SKM-1 treated with dmso at 0.1 percent for 144 hours (cell line): ENCODE measurements around the gene EPHA7.

Experiments used
- DNase-seq: peaks from one replicate; lab custom pipeline; 2025; ENCODE audit not compliant: unreplicated experiment; lab: John Stamatoyannopoulos, UW

The EPHA7 gene

DNA sequence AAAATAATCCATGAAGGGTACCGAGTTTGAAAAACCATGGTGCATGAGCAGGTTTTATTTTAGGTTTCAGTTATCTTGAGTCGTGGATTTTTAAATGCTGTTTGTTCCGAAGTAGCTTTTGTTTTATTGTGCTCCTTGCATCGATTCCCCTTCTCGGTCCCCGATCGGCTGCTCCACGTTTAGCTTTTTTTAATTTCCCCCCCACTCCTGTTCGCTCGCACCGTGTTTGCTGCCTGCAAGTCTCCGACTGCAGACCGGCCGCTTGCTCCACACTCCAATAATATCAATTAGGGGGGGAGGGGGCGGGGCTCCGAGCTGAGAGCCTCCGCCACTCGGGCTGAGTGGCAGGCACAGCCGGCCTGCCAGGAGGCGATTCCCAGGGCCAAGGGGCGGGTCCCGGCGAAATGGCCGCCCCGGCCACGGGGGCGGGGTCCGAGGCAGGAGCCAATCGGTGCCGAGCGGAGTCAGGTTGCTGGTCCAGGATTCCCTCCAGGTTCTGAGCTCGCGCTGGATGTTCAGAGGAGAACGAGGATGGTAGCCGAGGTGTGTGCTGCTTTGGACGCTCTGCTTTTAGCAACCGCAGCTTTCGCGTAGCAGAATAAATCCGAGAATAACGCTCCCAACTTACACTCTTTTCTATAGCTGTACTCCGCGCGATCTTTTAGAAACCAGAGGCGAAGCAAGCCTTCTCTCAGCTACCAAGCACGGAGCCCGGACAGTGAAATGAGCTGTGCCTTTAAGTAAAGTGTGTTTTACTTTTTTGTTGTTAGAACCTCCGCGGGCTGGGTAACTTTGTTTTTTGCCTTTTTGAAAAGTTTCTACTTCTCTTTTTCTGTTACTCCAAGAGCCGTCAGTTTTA, at the start of gene EPHA7:
EPHA7 (minus strand) TSS at position 256 of the 859 bp plus-strand sequence; CDS start at position 38, 218 bp downstream.
- peak; percentile 46 for DNase-seq

GRCh38 chr6:93468291-93468690, 48.9 kb upstream of the EPHA7 start:
- DNase-seq = no peak

DNA sequence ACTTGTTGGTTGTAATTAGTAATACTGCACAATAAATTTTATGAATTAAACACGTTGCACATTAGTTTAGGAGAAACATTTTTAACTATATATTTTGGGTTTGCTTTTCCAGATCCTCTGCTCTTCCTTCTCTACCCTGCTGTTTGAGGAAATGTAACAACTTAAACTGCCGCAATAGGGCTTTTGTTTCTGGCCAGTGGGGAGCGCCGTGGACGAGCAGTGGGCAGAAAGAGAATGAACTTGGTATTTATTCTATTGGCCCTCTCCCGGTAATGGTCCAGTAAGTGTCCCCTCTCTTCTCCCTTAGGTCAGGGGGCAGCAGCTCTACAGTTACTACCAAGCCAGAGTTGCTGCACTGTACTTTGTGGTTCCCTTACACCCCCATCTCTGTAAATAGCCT, 35.2 kb upstream of the EPHA7 start:
- no peak for DNase-seq

GRCh38 chr6:93453956-93454355, 34.6 kb upstream of the EPHA7 start:
- DNase-seq = no peak

- DNase-seq = no peak
Observed at GRCh38 chr6:93447874-93448273, 28.5 kb upstream of the EPHA7 start.

GRCh38 chr6:93437491-93437890, 18.1 kb upstream of the EPHA7 start:
- no peak for DNase-seq

DNA sequence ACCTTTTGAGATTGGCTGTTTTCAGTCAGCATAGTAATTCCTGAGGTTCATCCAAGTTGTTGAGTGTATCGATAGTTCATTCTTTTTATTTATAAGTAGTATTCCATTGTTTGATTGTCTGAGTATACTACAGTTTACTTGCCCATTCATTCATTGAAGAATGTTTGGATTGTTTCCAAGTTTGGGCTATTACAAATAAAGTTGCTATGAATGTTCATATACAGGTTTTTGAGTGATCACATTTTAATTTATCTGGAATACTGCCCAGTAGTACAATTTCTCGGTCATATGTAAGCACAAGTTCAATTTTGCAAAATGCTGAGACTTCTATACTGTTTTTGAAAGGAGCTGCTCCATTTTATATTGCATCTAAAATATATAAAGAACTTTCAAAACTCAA, 14.2 kb upstream of the EPHA7 start:
- DNase-seq = no peak

DNA sequence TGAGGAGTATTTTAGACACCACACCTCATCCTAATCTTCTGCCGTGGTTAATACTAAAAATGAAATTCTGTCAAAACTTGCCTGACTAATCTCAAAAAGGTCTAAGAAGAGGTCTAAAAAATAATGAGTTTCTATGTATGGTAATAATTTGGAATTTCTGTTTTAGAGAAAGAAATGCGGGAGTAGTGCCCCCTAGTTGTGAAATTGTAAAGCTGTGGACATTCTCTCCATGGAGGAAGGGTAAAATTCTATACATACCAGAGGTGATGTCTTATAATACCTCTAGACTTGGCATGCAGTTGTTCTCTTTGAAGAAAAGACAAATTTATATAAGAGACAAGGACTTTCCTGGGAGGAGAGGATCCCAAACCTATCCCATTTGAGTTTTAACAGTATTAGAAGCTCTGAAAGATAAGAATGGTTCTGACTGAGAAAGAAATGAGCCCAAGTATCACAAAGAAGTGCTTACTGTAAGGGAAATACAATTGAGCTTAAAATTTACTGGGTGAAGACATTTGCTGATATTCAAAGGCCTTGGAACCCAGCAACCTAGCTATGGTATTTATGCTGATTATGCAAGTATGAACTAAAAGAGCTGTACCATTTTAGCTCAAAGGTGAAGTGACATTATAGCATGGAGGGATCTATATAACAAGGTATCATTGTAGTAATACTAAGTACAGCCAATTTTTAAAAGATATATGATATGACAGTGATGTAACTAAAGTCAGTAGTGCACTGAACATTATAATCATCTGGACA, 5.1 kb upstream of the EPHA7 start:
- peak; percentile 4 for DNase-seq

DNA sequence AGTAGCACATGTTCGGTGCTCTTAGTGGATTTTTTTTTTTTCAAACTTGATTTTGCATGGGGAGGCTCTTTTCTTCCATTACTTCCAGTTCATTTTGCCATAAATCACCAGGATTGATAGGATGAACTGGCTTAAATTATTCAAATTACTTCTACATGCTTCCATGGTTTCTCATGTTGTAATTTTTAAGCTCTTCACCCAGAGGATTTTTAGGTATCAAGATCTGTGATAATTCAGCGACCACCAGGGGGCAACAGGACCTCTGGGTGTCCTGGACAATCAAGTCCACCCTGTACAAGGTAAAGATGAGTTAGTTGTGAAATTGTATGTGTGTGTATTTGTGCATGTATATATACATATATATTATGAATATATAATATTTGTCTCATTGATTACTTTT, 4.2 kb upstream of the EPHA7 start:
- DNase-seq = peak; percentile 13

DNA sequence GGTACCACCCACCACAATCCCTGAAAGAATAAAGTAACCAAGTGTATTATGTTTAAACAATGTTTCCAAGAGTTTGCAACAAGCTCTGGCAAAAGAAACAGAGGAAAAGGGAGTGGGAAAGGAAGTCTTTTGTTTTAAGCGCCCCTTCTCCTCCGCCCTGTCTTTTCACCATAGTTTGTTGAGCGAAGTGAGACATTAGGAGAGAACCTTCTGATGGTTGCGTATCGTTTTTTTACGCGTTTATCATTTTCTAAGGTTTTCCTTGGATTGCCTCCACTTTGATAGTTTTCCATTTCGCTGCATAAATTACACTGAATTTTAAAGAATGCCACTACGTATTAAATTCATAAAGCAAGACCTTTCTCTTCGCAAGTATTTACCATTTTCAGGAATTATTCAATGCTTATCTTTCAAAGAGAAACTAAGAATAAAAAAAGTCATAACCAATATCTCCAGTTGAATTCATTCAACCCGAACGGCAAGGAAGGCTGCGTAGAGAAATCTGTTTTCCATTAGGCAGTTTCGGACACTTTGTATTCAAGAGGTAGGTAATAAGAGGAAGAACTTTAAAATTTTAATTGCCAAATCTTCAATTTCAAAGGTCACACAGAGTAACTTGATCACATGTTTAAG, 920 bp upstream of the EPHA7 start:
- DNase-seq = no peak

- no peak for DNase-seq
Observed at GRCh38 chr6:93418408-93419303, 703 bp downstream of the EPHA7 start.

DNA sequence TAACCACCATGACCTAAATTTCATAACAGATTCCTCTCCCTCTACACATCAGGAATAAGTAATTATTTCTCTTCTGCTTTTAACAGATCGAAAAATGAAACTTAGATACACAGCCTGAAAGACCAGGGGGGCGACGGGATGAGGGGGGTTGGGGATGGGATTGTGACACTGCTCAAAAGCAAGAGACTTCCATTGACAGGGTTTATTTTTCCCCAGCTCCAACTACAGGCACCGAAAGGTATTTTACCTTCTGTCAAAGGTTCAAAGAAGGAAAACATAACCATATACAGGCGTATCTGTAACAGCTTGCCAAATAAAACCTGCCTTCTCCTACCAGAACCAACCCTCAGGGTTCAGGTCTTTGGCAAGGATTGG, 1.3 kb downstream of the EPHA7 start:
- DNase-seq = no peak

DNA sequence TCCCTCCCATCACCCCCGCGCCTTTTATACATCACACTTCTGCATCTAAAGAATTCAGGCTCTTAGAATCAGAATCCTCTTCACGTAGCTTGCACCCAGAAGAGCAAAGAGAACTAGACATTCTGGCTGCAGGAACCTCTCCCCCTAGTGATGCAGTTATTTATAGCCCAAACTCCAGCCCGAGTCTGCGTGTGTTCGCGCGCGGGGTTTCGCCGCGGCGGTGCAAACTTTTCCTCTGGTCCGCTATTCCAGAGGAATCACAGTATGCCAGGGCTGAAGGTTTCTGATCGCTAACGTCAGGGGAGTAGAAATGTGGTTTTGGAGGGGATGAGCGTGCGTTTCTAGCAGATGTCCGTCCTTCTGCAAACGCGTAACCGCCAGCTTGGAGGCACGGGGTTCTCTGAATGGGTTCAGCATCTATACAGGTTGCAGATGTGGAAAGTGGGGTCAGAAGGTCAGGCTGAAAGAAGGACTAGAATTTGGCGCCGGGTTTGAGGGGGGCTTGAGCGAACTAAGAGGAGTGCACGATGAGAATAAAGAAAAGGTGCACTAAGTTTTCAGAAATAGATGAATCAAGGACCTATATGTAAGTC, 1.8 kb downstream of the EPHA7 start:
- DNase-seq = no peak

GRCh38 chr6:93416571-93417420, 2.6 kb downstream of the EPHA7 start:
- no peak for DNase-seq

- DNase-seq = no peak
Observed at GRCh38 chr6:93413190-93413589, 6.2 kb downstream of the EPHA7 start.

GRCh38 chr6:93412452-93412851, 6.9 kb downstream of the EPHA7 start:
- no peak for DNase-seq

GRCh38 chr6:93407186-93407585, 12.2 kb downstream of the EPHA7 start:
- no peak for DNase-seq

DNA sequence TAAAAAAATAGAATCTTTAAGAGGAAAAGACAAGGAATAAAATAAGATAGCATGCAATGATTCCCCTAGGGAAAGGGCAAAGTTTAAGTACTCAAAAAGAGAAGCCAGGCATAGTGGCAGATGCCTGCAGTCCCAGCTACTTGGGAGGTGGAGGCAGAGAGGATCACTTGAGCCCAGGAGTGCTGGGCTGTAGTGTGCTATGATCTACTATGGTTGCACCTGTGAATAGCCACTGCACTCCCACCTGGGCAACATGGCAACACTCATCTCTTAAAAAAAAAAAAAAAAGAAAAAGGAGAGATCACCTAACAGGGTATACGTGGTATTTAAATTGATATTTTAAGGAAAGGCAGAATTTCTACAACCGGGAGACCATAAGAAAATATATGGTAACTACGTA, 16.0 kb downstream of the EPHA7 start:
- DNase-seq = no peak

DNA sequence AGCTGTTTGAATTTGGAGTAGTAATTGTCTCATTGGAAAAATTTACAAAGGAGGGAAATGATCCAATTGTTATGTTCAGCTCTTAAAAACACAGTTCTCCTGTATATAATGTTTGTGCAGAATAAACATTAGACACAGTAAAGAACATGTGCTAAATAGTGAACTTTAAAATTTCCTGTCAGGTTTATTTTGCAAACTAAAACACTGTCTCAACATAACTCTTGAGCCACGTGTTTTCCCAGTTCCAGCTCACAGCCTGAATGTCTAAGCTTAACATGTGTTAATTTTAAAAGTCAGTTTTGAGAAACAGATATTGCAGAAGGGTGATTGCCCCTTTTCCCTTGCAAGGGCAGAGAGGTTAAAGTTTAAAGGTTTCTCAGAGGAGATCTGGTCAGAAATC, 20.6 kb downstream of the EPHA7 start:
- DNase-seq = no peak

GRCh38 chr6:93394471-93394870, 24.9 kb downstream of the EPHA7 start:
- no peak for DNase-seq
